SK-N-SH (cell line): ENCODE results near the gene DNAJC21.

Source experiments
- CTCF ChIP-seq: fragments of 200-600 bp; sonication (generic); IDR thresholded peaks from 2 replicates; pipeline ENCODE4 v1.6.1; 2017; ENCODE audit warnings: antibody characterized with exemption, mild to moderate bottlenecking, moderate library complexity
- EP300 ChIP-seq, 2 experiments: IDR thresholded peaks; 2 replicates each; pipeline versions ENCODE4 v1.4.0 to v1.6.1; 2012; ENCODE audit warnings: borderline replicate concordance in 1 of 2, low read depth in 1 of 2, low read length in 1 of 2
- JUND ChIP-seq: IDR thresholded peaks from 2 replicates; pipeline ENCODE4 v1.4.0; 2012
- NRF1 ChIP-seq: IDR thresholded peaks from 2 replicates; pipeline ENCODE4 v1.6.1; 2012; ENCODE audit warnings: low read depth, mild to moderate bottlenecking, low read length
- RAD21 ChIP-seq: IDR thresholded peaks from 2 replicates; pipeline ENCODE4 v1.6.1; 2012; ENCODE audit warnings: mild to moderate bottlenecking, low read length
- USF2 ChIP-seq: fragments of 150-350 bp; IDR thresholded peaks from 2 replicates; pipeline ENCODE4 v1.6.1; 2017; ENCODE audit warnings: antibody characterized with exemption, low read length, low read depth, borderline replicate concordance
- TF ChIP-seq, protein P1 (sequence below): IDR thresholded peaks from 2 replicates; pipeline ENCODE4 v1.4.0; 2012; ENCODE audit warnings: low read depth, borderline replicate concordance

GRCh38 chr5:34944460-34945047 lies 15.2 kb downstream of the DNAJC21 start:
- TF ChIP-seq CTCF: no peak
- no peak for TF ChIP-seq RAD21
- no peak for TF ChIP-seq USF2
- TF ChIP-seq, protein P1, sequence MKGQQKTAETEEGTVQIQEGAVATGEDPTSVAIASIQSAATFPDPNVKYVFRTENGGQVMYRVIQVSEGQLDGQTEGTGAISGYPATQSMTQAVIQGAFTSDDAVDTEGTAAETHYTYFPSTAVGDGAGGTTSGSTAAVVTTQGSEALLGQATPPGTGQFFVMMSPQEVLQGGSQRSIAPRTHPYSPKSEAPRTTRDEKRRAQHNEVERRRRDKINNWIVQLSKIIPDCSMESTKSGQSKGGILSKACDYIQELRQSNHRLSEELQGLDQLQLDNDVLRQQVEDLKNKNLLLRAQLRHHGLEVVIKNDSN: no peak
- TF ChIP-seq EP300 (IDR thresholded peaks at IDR 0.05; ENCODE audit: borderline replicate concordance in 1 of 2, low read depth in 1 of 2, low read length in 1 of 2): no peak
- TF ChIP-seq JUND: no peak
- no peak for TF ChIP-seq NRF1
